Measurements from ENCODE around the gene ANTXRL.
A peak's percentile ranks its signal among the peaks of the same experiment; 100 is the strongest.

Gene ANTXRL

DNA sequence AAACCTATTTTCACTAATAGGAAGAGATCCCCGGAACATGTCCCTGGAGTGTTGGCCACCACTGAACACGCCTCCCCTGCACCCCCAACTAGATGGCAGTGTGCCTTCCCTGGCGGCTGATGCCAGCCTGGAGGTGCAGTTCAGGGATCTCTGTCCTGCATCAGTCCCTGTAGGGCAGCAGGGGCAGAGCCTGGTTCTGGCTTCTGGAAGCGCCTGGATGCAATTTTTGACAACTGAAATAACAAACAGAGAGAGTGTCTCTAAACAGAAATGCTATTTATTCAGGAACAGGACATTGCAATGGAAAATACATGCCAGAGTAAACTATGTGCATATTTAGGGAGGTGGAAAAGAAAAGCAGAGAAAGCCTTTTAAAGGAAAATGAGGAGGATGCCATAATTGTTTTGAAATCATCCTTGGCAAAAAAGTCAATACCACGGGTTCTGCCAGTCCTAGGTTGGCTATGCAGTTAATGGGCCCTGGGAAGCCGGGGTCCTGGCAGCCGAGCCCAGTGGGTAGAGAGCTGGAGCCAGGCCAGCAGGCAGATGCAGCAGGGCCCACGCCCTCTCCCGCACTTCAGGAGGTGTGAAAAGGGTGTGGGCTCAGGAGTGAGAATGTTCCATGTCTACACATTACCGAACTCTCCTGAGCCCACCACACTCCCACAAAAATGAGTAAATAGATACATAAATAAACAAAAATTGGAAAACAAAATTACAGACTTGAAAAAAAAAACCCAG, 18.5 kb downstream of the ANTXRL start:
- H2BK5ac ChIP-seq (ENCODE audit: low read length), result no peak overlapping the region
- peaks cover 0 to under 1% of the 10 kb centered on the region in 2 donors for H3K4me1 ChIP-seq (ENCODE audit: control insufficient read depth in 2 of 2, insufficient read depth in 1 of 2, low read depth in 1 of 2, low read length in 2 of 2)
- no peak overlapping the region for H2AFZ ChIP-seq (ENCODE audit: low read length)
- H3K14ac ChIP-seq (ENCODE audit: low read length), result no peak overlapping the region
- no peak overlapping the region for H4K8ac ChIP-seq (ENCODE audit: low read depth, low read length)
- H3K27me3 ChIP-seq (ENCODE audit: control insufficient read depth in 3 of 3, insufficient read depth in 3 of 3, low read depth in 1 of 3, low read length in 3 of 3), result no peaks in the 10 kb centered on the region
- H4K91ac ChIP-seq (ENCODE audit: low read depth, low read length, poor library complexity), result no peak overlapping the region
- no peak overlapping the region for H3K9ac ChIP-seq (ENCODE audit: low read depth, low read length, poor library complexity)
- no peak overlapping the region for H3K23ac ChIP-seq (ENCODE audit: low read depth, low read length, poor library complexity)
- peaks cover 2% of the 10 kb centered on the region for H3K79me1 ChIP-seq (ENCODE audit: low read depth, low read length)
- no peak for DNase-seq (ENCODE audit: low spot score)
- no peak overlapping the region for H2BK120ac ChIP-seq (ENCODE audit: low read depth, low read length)
- no peak overlapping the region for H2BK15ac ChIP-seq (ENCODE audit: low read length)
- H2BK12ac ChIP-seq (ENCODE audit: low read length), result no peak overlapping the region
- no peak overlapping the region for H3K18ac ChIP-seq (ENCODE audit: low read length)
- no peak overlapping the region for H3K4ac ChIP-seq (ENCODE audit: low read length)
- H3K27ac ChIP-seq (replicated peaks; ENCODE audit: low read length), result no peak overlapping the region
- no CpG with 5 or more reads among the region's 10 CpGs for WGBS, 2 donors (ENCODE audit: extremely low coverage in 2 of 2, insufficient read length in 2 of 2, insufficient replicate concordance in 1 of 2)
- no peaks in the 10 kb centered on the region for H3K9me3 ChIP-seq (replicated peaks in 1 of 2; ENCODE audit: control insufficient read depth in 2 of 2, insufficient read depth in 1 of 2, low read depth in 1 of 2, low read length in 2 of 2)
- no peak overlapping the region for H2AK5ac ChIP-seq (ENCODE audit: low read depth, low read length)
- no peak overlapping the region for H3K4me2 ChIP-seq (ENCODE audit: insufficient read depth, low read length, poor library complexity, severe bottlenecking)
- H3K4me3 ChIP-seq (ENCODE audit: low read length in 2 of 2), result no peak overlapping the region
- no peaks in the 10 kb centered on the region for H3K36me3 ChIP-seq (replicated peaks in 1 of 2; ENCODE audit: control insufficient read depth in 2 of 2, insufficient read depth in 2 of 2, low read length in 2 of 2)

- Histone ChIP-seq H3K18ac (ENCODE audit: low read length) (no peak overlapping the region), H4K8ac (ENCODE audit: low read depth, low read length) (no peak overlapping the region), H3K4me2 (ENCODE audit: insufficient read depth, low read length, poor library complexity, severe bottlenecking) (no peak overlapping the region), H3K27ac (replicated peaks; ENCODE audit: low read length) (no peak overlapping the region), H3K14ac (ENCODE audit: low read length) (no peak overlapping the region), H3K23ac (ENCODE audit: low read depth, low read length, poor library complexity) (no peak overlapping the region), H3K4me3 (ENCODE audit: low read length in 2 of 2) (no peak overlapping the region), H2BK120ac (ENCODE audit: low read depth, low read length) (no peak overlapping the region), H3K9me3 (replicated peaks in 1 of 2; ENCODE audit: control insufficient read depth in 2 of 2, insufficient read depth in 1 of 2, low read depth in 1 of 2, low read length in 2 of 2) (no peaks in the 10 kb centered on the region), H2AK5ac (ENCODE audit: low read depth, low read length) (no peak overlapping the region), H2BK12ac (ENCODE audit: low read length) (no peak overlapping the region), H3K4me1 (ENCODE audit: control insufficient read depth in 2 of 2, insufficient read depth in 1 of 2, low read depth in 1 of 2, low read length in 2 of 2) (no peaks in the 10 kb centered on the region), H3K9ac (ENCODE audit: low read depth, low read length, poor library complexity) (no peak overlapping the region), H2BK5ac (ENCODE audit: low read length) (no peak overlapping the region), H3K79me1 (ENCODE audit: low read depth, low read length) (peaks cover 2% of the 10 kb centered on the region), H3K27me3 (ENCODE audit: control insufficient read depth in 3 of 3, insufficient read depth in 3 of 3, low read depth in 1 of 3, low read length in 3 of 3) (no peaks in the 10 kb centered on the region), H4K91ac (ENCODE audit: low read depth, low read length, poor library complexity) (no peak overlapping the region), H2AFZ (ENCODE audit: low read length) (no peak overlapping the region), H3K36me3 (replicated peaks in 1 of 2; ENCODE audit: control insufficient read depth in 2 of 2, insufficient read depth in 2 of 2, low read length in 2 of 2) (no peaks in the 10 kb centered on the region), H3K4ac (ENCODE audit: low read length) (no peak overlapping the region), H2BK15ac (ENCODE audit: low read length) (no peak overlapping the region)
- DNase-seq (ENCODE audit: low spot score), result no peak
- no CpG with 5 or more reads among the region's 1 CpG for WGBS, 2 donors (ENCODE audit: extremely low coverage in 2 of 2, insufficient read length in 2 of 2, insufficient replicate concordance in 1 of 2)
These were observed 19.2 kb downstream of the ANTXRL start for GRCh38 chr10:46305986-46306385.

DNA sequence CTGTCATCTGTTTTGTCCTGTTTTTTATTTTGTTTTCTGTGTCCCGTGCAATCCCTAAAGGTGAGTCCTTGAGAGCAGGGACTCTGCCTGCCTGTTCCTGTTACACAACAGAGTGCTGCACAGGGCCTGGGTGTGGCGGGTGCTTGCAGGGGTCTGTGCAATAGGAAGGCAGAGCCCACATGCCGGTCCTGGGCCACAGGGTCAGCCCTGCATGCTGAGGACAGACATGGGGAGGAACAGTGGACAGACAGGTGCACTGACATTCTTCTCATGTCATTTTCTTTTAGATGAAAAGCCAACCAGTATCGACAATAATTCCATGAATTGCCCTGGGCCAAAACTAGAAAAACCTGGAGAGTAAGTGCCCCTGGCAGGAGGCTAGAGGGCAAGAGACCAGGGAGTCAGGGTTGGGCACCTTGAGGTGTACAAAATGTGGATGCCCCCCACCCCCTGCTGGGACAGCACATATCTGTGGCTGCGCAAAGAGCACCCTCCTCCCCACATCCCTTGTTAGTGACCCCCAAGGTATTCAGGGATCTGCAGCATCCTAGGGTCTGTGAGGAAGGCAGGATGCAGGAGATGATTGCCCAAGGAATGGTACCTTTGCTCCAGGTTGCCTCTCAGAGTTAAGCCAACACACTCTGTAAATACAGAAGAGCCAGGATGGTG, 19.9 kb downstream of the ANTXRL start:
- peak overlapping the region; percentile 18 for H3K9ac ChIP-seq (ENCODE audit: low read depth, low read length, poor library complexity)
- H3K14ac ChIP-seq (ENCODE audit: low read length), result no peak overlapping the region
- no peak overlapping the region for H3K4me3 ChIP-seq (ENCODE audit: low read length in 2 of 2)
- no peak overlapping the region for H3K23ac ChIP-seq (ENCODE audit: low read depth, low read length, poor library complexity)
- no peak overlapping the region for H4K8ac ChIP-seq (ENCODE audit: low read depth, low read length)
- H2BK120ac ChIP-seq (ENCODE audit: low read depth, low read length), result no peak overlapping the region
- no peak overlapping the region for H3K4me2 ChIP-seq (ENCODE audit: insufficient read depth, low read length, poor library complexity, severe bottlenecking)
- H3K36me3 ChIP-seq (replicated peaks in 1 of 2; ENCODE audit: control insufficient read depth in 2 of 2, insufficient read depth in 2 of 2, low read length in 2 of 2), result no peaks in the 10 kb centered on the region
- no peak overlapping the region for H4K91ac ChIP-seq (ENCODE audit: low read depth, low read length, poor library complexity)
- no peak overlapping the region for H2BK12ac ChIP-seq (ENCODE audit: low read length)
- peaks cover 2% of the 10 kb centered on the region for H3K79me1 ChIP-seq (ENCODE audit: low read depth, low read length)
- no peak overlapping the region for H3K27ac ChIP-seq (replicated peaks; ENCODE audit: low read length)
- peak overlapping the region; percentile 22 for H3K18ac ChIP-seq (ENCODE audit: low read length)
- no peaks in the 10 kb centered on the region for H3K9me3 ChIP-seq (replicated peaks in 1 of 2; ENCODE audit: control insufficient read depth in 2 of 2, insufficient read depth in 1 of 2, low read depth in 1 of 2, low read length in 2 of 2)
- H3K4me1 ChIP-seq (ENCODE audit: control insufficient read depth in 2 of 2, insufficient read depth in 1 of 2, low read depth in 1 of 2, low read length in 2 of 2), result no peaks in the 10 kb centered on the region
- no peak overlapping the region for H3K4ac ChIP-seq (ENCODE audit: low read length)
- no peak overlapping the region for H2BK5ac ChIP-seq (ENCODE audit: low read length)
- no CpG with 5 or more reads among the region's 5 CpGs for WGBS, 2 donors (ENCODE audit: extremely low coverage in 2 of 2, insufficient read length in 2 of 2, insufficient replicate concordance in 1 of 2)
- DNase-seq (ENCODE audit: low spot score), result no peak
- no peak overlapping the region for H2AK5ac ChIP-seq (ENCODE audit: low read depth, low read length)
- no peaks in the 10 kb centered on the region for H3K27me3 ChIP-seq (ENCODE audit: control insufficient read depth in 3 of 3, insufficient read depth in 3 of 3, low read depth in 1 of 3, low read length in 3 of 3)
- no peak overlapping the region for H2BK15ac ChIP-seq (ENCODE audit: low read length)
- H2AFZ ChIP-seq (ENCODE audit: low read length), result no peak overlapping the region

- Histone ChIP-seq H2AK5ac (ENCODE audit: low read depth, low read length) (peak overlapping the region; percentile 78), H3K9ac (ENCODE audit: low read depth, low read length, poor library complexity) (peak overlapping the region; percentile 55), H3K4ac (ENCODE audit: low read length) (peak overlapping the region; percentile 60), H3K27ac (replicated peaks; ENCODE audit: low read length) (no peak overlapping the region), H2BK15ac (ENCODE audit: low read length) (peak overlapping the region; percentile 39), H2BK120ac (ENCODE audit: low read depth, low read length) (no peak overlapping the region), H3K79me1 (ENCODE audit: low read depth, low read length) (no peaks in the 10 kb centered on the region), H3K4me1 (ENCODE audit: control insufficient read depth in 2 of 2, insufficient read depth in 1 of 2, low read depth in 1 of 2, low read length in 2 of 2) (no peaks in the 10 kb centered on the region), H3K14ac (ENCODE audit: low read length) (peak overlapping the region; percentile 25), H2AFZ (ENCODE audit: low read length) (no peak overlapping the region), H2BK5ac (ENCODE audit: low read length) (no peak overlapping the region), H3K4me3 (ENCODE audit: low read length in 2 of 2) (no peak overlapping the region), H3K36me3 (replicated peaks in 1 of 2; ENCODE audit: control insufficient read depth in 2 of 2, insufficient read depth in 2 of 2, low read length in 2 of 2) (no peaks in the 10 kb centered on the region), H4K8ac (ENCODE audit: low read depth, low read length) (peak overlapping the region; percentile 87), H3K4me2 (ENCODE audit: insufficient read depth, low read length, poor library complexity, severe bottlenecking) (no peak overlapping the region), H4K91ac (ENCODE audit: low read depth, low read length, poor library complexity) (no peak overlapping the region), H3K9me3 (replicated peaks in 1 of 2; ENCODE audit: control insufficient read depth in 2 of 2, insufficient read depth in 1 of 2, low read depth in 1 of 2, low read length in 2 of 2) (no peaks in the 10 kb centered on the region), H2BK12ac (ENCODE audit: low read length) (no peak overlapping the region), H3K27me3 (ENCODE audit: control insufficient read depth in 3 of 3, insufficient read depth in 3 of 3, low read depth in 1 of 3, low read length in 3 of 3) (no peaks in the 10 kb centered on the region), H3K23ac (ENCODE audit: low read depth, low read length, poor library complexity) (peak overlapping the region; percentile 50), H3K18ac (ENCODE audit: low read length) (peak overlapping the region; percentile 80)
- WGBS, 2 donors (ENCODE audit: extremely low coverage in 2 of 2, insufficient read length in 2 of 2, insufficient replicate concordance in 1 of 2), result no CpG with 5 or more reads among the region's 10 CpGs
- DNase-seq (ENCODE audit: low spot score), result no peak
These were observed 20.7 kb downstream of the ANTXRL start for GRCh38 chr10:46307281-46308112.

Data from neuronal stem cell (in vitro differentiated cells).